DOHH2 (cell line): ENCODE data around the gene SERPINA5.

ENCODE experiments used
- H3F3A ChIP-seq: fragments of 200-600 bp; sonication (generic), shearing (Covaris generic); 2 replicates; pipeline ENCODE4 v1.6.0; 2016; ENCODE audit warnings: antibody characterized with exemption, mild to moderate bottlenecking; ENCODE audit not compliant: control insufficient read depth, insufficient read depth
- H3K27ac ChIP-seq: fragments of 200-600 bp; sonication (generic); 2 replicates; pipeline ENCODE4 v1.5.1; 2014; ENCODE audit warnings: low read depth, mild to moderate bottlenecking, low read length, moderate library complexity
- H3K27me3 ChIP-seq: fragments of 200-600 bp; sonication (generic); 2 replicates; pipeline ENCODE4 v1.6.1; 2014; ENCODE audit warnings: mild to moderate bottlenecking, low read length, mixed read lengths; ENCODE audit not compliant: control insufficient read depth
- H3K36me3 ChIP-seq: fragments of 200-600 bp; sonication (generic); 2 replicates; pipeline ENCODE4 v1.6.1; 2014; ENCODE audit warnings: mild to moderate bottlenecking, low read length, moderate library complexity, mixed read lengths; ENCODE audit not compliant: control insufficient read depth
- H3K4me1 ChIP-seq: fragments of 200-600 bp; sonication (generic); 2 replicates; pipeline ENCODE4 v1.6.1; 2014; ENCODE audit warnings: mild to moderate bottlenecking, low read length, mixed read lengths; ENCODE audit not compliant: control insufficient read depth
- H3K4me2 ChIP-seq: fragments of 200-600 bp; sonication (generic); 2 replicates; pipeline ENCODE4 v1.6.0; 2014; ENCODE audit warnings: mild to moderate bottlenecking, low read length, moderate library complexity
- H3K4me3 ChIP-seq: fragments of 200-600 bp; sonication (generic); 2 replicates; pipeline ENCODE4 v1.5.1; 2014; ENCODE audit warnings: mild to moderate bottlenecking, low read length, mixed read lengths
- H3K79me2 ChIP-seq: fragments of 200-600 bp; sonication (generic); 2 replicates; pipeline ENCODE4 v1.6.1; 2014; ENCODE audit warnings: mild to moderate bottlenecking, low read length, mixed read lengths; ENCODE audit not compliant: control insufficient read depth
- H3K9me2 ChIP-seq: fragments of 200-600 bp; sonication (generic); replicated peaks from 2 replicates; pipeline ENCODE4 v1.6.1; 2014; ENCODE audit warnings: mild to moderate bottlenecking, low read length, mixed read lengths; ENCODE audit not compliant: control insufficient read depth
- H3K9me3 ChIP-seq: fragments of 200-600 bp; sonication (generic); 2 replicates; pipeline ENCODE4 v1.6.1; 2014; ENCODE audit warnings: antibody characterized with exemption, low read length, mixed read lengths; ENCODE audit not compliant: control insufficient read depth, insufficient read depth
- H4K20me1 ChIP-seq: fragments of 200-600 bp; sonication (generic); 2 replicates; pipeline ENCODE4 v1.6.0; 2014; ENCODE audit warnings: low read depth, mild to moderate bottlenecking, antibody characterized with exemption, low read length, moderate library complexity; ENCODE audit not compliant: control insufficient read depth, insufficient read depth
- EZH2phosphoT487 ChIP-seq: fragments of 200-600 bp; sonication (generic); IDR thresholded peaks from 2 replicates; pipeline ENCODE4 v1.6.1; 2017; ENCODE audit warnings: borderline replicate concordance, mild to moderate bottlenecking, antibody characterized with exemption, low read length, moderate library complexity, mixed read lengths
- TF ChIP-seq, protein P1 (sequence below): fragments of 200-600 bp; sonication (generic); IDR thresholded peaks from one replicate; pipeline ENCODE4 v1.5.1; 2014; ENCODE audit warnings: antibody characterized with exemption, mild to moderate bottlenecking, low read depth, low read length; ENCODE audit not compliant: poor library complexity, severe bottlenecking

SERPINA5 gene

DNA sequence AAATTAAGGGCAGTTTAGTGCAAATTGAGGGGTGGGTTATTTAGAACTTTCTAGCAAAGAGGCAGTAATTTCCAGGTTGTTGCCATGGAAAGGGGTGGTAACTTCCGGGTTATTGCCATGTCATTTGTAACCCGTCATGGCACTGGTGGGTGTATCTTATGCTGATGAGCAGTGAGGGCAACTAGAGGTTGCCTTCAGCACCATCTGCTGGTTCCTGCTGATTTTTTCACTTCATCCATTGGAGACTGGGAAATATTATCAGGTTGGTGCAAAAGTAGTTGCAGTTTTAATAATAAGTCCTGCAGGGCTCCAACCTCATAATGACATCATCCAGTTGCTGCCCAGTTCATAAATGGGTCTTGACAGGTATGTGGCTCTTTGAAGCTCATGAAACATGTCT is 44.4 kb upstream of the SERPINA5 start:
- Histone ChIP-seq H3K9me3 (no peaks in the 10 kb centered on the region), H3K36me3 (no peaks in the 10 kb centered on the region), H3F3A (peaks cover 8% of the 10 kb centered on the region), H3K79me2 (no peaks in the 10 kb centered on the region), H3K27me3 (peaks cover 6% of the 10 kb centered on the region), H3K27ac (no peak overlapping the region), H4K20me1 (no peaks in the 10 kb centered on the region), H3K4me2 (no peak overlapping the region), H3K9me2 (no peaks in the 10 kb centered on the region), H3K4me1 (peaks cover 46% of the 10 kb centered on the region), H3K4me3 (no peak overlapping the region)
- TF ChIP-seq, protein P1, sequence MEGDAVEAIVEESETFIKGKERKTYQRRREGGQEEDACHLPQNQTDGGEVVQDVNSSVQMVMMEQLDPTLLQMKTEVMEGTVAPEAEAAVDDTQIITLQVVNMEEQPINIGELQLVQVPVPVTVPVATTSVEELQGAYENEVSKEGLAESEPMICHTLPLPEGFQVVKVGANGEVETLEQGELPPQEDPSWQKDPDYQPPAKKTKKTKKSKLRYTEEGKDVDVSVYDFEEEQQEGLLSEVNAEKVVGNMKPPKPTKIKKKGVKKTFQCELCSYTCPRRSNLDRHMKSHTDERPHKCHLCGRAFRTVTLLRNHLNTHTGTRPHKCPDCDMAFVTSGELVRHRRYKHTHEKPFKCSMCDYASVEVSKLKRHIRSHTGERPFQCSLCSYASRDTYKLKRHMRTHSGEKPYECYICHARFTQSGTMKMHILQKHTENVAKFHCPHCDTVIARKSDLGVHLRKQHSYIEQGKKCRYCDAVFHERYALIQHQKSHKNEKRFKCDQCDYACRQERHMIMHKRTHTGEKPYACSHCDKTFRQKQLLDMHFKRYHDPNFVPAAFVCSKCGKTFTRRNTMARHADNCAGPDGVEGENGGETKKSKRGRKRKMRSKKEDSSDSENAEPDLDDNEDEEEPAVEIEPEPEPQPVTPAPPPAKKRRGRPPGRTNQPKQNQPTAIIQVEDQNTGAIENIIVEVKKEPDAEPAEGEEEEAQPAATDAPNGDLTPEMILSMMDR = peak; percentile 64
- no peak for TF ChIP-seq EZH2phosphoT487

DNA sequence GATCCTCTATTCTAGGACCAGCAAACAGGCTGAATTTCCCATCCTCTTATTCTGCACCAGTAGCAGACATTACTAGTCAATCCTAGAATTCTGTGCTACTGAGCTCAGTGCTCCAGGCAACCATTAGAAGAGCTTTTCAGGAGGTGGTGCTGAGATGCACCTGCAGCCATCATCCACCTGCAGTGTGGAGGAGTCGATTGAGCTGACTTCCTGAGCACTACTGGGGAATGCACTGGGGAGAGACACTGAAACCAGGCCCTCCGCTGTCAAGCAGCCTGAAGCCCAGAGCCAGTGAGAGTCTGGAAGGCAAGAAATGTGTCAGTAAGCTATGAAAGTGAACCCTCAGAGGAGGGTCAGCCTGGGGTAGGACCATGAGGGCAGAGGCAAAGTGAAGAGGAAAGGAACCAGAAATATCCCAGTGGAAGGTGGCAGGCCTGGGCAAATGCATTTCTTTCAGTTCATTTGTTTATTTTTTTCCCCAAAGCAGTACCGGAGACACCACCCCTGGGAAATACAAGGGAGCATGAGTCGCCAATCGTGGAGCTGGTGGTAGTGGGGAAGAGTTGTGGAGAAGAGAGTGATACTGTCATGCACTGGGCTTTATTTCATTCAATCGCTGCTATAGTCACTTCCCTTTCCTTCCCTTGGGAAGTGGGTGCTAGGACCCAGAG is 43.0 kb upstream of the SERPINA5 start:
- Histone ChIP-seq H3K9me3 (no peaks in the 10 kb centered on the region), H3K4me1 (peaks cover 32% of the 10 kb centered on the region), H3K9me2 (no peaks in the 10 kb centered on the region), H3K4me3 (no peak overlapping the region), H3K79me2 (no peaks in the 10 kb centered on the region), H3K27ac (no peak overlapping the region), H3F3A (no peaks in the 10 kb centered on the region), H4K20me1 (no peaks in the 10 kb centered on the region), H3K36me3 (no peaks in the 10 kb centered on the region), H3K27me3 (peaks cover 6% of the 10 kb centered on the region), H3K4me2 (no peak overlapping the region)
- TF ChIP-seq, protein P1 = no peak
- TF ChIP-seq EZH2phosphoT487 = no peak

DNA sequence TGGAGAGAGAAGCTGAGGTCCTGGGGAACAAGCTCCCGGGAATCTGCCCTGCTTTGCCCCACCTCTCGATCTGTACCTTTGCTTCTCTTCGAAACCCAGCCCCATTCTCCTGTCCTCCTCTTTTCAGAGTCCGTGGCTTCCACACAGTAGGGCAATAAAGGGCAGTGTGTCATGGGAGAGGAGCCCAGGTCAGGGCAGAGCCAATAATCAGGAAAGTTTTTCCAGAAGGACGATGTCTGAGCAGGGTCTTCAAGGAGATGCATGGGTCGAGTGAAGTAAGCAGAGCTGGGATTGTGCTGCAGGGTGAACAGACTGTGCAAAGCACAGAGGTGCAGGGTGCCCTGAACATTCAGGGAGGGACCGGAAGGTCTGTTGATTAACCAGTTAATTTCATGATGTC is 42.0 kb upstream of the SERPINA5 start:
- H3K79me2 ChIP-seq = no peaks in the 10 kb centered on the region
- H3K4me1 ChIP-seq = peaks cover 23% of the 10 kb centered on the region
- H3K27ac ChIP-seq = no peak overlapping the region
- H3K36me3 ChIP-seq = no peaks in the 10 kb centered on the region
- no peaks in the 10 kb centered on the region for H3F3A ChIP-seq
- H3K4me2 ChIP-seq = no peak overlapping the region
- TF ChIP-seq, protein P1 = no peak
- no peak for TF ChIP-seq EZH2phosphoT487
- H3K9me3 ChIP-seq = no peaks in the 10 kb centered on the region
- H3K9me2 ChIP-seq = no peaks in the 10 kb centered on the region
- peaks cover 6% of the 10 kb centered on the region for H3K27me3 ChIP-seq
- no peaks in the 10 kb centered on the region for H4K20me1 ChIP-seq
- no peak overlapping the region for H3K4me3 ChIP-seq
